ENCODE data around the gene ODF2.
"Not testable (repeated sequence)": the region's sequence is repeated elsewhere in the genome, so short reads cannot be mapped to it uniquely, and the experiment has no call there.

The ODF2 gene

DNA sequence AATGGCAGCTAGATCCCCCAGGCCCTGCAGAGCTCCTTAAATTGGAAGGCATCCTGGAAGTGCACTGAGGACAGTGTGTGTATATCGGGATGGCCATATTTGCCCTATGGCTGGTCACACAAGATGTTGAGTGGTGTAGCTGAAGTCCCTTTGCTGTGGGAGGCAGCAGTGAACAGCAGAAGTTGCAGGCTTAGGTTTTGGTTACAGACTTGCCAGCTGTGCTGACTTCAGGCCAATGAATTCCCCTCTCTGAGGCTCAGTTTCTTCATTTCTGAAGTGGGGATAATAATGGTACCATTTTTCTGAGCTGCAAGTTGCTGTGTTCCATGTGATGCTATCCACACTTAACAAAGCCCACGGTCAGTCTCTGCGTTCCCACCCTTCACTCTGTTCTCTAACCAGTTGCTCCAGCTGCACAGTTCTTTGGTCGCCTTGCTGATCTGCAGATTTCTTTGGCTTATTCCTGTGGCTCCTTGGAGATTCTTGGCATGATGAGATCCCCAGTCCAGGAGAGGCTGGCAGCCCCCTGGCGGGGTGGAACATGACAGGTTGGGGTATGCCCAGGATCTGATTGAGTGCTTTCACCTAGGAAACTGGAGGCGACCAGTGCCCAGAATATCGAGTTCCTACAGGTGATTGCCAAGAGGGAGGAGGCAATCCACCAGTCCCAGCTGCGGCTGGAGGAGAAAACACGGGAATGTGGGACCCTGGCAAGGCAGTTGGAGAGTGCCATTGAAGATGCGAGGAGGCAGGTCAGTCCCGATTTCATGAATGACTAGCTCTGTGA, 42.2 kb downstream of the ODF2 start:
- Histone ChIP-seq H3K9ac (ENCODE audit: low read depth in 1 of 2, low read length in 2 of 2) (no peak overlapping the region), H3K27me3 (ENCODE audit: control insufficient read depth in 2 of 2, insufficient read depth in 2 of 2, low read length in 2 of 2) (no peaks in the 10 kb centered on the region), H3K27ac (ENCODE audit: low read depth in 2 of 2, low read length in 2 of 2) (no peak overlapping the region), H3K36me3 (ENCODE audit: control insufficient read depth in 2 of 2, insufficient read depth in 2 of 2, low read length in 2 of 2) (peaks cover 13 to 54% of the 10 kb centered on the region in 2 donors), H3K4me1 (ENCODE audit: control insufficient read depth in 2 of 2, insufficient read depth in 2 of 2, low read length in 2 of 2) (peaks cover 4 to 5% of the 10 kb centered on the region in 2 donors), H3K4me3 (ENCODE audit: low read length in 2 of 2) (no peak overlapping the region), H3K9me3 (ENCODE audit: control insufficient read depth in 2 of 2, low read length in 2 of 2) (no peaks in the 10 kb centered on the region)

DNA sequence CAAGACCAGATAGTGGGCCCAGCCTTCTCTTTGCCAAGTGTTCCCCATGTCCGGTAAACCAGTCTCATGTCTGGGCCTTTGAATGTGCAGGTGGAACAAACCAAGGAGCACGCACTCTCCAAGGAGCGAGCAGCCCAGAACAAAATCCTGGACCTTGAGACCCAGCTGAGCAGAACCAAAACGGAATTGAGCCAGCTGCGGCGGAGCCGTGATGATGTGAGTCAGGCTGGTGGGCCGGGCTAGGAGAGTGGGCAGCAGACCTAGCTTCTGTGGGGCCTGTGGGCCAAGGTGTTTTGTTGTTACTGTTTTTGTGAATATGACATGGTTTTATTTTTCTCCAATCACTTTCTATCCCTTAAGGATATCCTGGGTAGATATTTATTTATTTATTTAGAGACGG, 43.1 kb downstream of the ODF2 start:
- Histone ChIP-seq H3K4me3 (ENCODE audit: low read length in 2 of 2) (no peak overlapping the region), H3K9me3 (ENCODE audit: control insufficient read depth in 2 of 2, low read length in 2 of 2) (no peaks in the 10 kb centered on the region), H3K9ac (ENCODE audit: low read depth in 1 of 2, low read length in 2 of 2) (no peak overlapping the region), H3K4me1 (ENCODE audit: control insufficient read depth in 2 of 2, insufficient read depth in 2 of 2, low read length in 2 of 2) (peaks cover 7 to 10% of the 10 kb centered on the region in 2 donors), H3K36me3 (ENCODE audit: control insufficient read depth in 2 of 2, insufficient read depth in 2 of 2, low read length in 2 of 2) (peaks cover 13 to 49% of the 10 kb centered on the region in 2 donors), H3K27me3 (ENCODE audit: control insufficient read depth in 2 of 2, insufficient read depth in 2 of 2, low read length in 2 of 2) (no peaks in the 10 kb centered on the region), H3K27ac (ENCODE audit: low read depth in 2 of 2, low read length in 2 of 2) (no peak overlapping the region)

DNA sequence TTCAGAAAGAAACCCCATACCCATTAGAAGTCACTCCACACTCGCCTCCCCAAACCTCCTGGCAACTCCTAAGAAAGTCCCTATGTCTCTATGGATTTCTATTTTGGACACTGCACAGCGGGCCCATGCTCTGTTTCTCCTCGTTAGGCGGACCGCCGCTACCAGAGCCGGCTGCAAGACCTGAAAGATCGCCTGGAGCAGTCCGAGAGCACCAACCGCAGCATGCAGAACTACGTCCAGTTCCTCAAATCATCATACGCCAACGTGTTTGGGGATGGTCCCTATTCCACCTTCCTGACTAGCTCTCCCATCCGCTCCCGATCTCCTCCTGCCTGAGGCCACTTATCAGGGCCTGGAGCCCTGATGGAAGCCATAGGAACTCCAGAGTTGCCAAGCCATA, 44.1 kb downstream of the ODF2 start:
- no peak overlapping the region for H3K9ac ChIP-seq (ENCODE audit: low read depth in 1 of 2, low read length in 2 of 2)
- peaks cover 9 to 47% of the 10 kb centered on the region in 2 donors for H3K36me3 ChIP-seq (ENCODE audit: control insufficient read depth in 2 of 2, insufficient read depth in 2 of 2, low read length in 2 of 2)

DNA sequence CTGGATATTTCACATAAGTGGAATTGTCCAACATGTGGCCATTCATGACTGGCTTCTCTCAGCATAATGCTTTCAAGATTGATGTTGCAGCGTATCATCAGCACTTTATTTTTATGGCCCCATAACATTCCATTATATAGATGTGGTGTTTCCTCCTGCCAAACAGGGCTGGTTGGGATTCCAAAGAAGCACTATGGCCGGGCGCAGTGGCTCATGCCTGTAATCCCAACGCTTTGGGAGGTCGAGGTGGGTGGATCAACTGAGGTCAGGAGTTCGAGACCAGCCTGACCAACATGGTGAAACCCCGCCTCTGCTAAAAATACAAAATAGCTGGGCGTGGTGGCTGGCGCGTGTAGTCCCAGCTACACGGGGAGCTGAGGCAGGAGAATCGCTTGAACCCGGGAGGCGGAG, 47.6 kb downstream of the ODF2 start:
- Histone ChIP-seq H3K9ac (ENCODE audit: low read depth in 1 of 2, low read length in 2 of 2) (peak overlapping the region in 1 of 2 donors; percentile 13), H3K36me3 (ENCODE audit: control insufficient read depth in 2 of 2, insufficient read depth in 2 of 2, low read length in 2 of 2) (peaks cover 5 to 25% of the 10 kb centered on the region in 2 donors), H3K4me1 (ENCODE audit: control insufficient read depth in 2 of 2, insufficient read depth in 2 of 2, low read length in 2 of 2) (peaks cover 12 to 19% of the 10 kb centered on the region in 2 donors), H3K4me3 (ENCODE audit: low read length in 2 of 2) (peak overlapping the region; percentile 86 to 97)
- not testable (repeated sequence) for H3K27me3 ChIP-seq (ENCODE audit: control insufficient read depth in 2 of 2, insufficient read depth in 2 of 2, low read length in 2 of 2); H3K9me3 ChIP-seq (ENCODE audit: control insufficient read depth in 2 of 2, low read length in 2 of 2); H3K27ac ChIP-seq (ENCODE audit: low read depth in 2 of 2, low read length in 2 of 2)

More for the DNA sequence above, 44.1 kb downstream of the ODF2 start:
- Histone ChIP-seq H3K27ac (ENCODE audit: low read depth in 2 of 2, low read length in 2 of 2) (no peak overlapping the region), H3K27me3 (ENCODE audit: control insufficient read depth in 2 of 2, insufficient read depth in 2 of 2, low read length in 2 of 2) (no peaks in the 10 kb centered on the region), H3K9me3 (ENCODE audit: control insufficient read depth in 2 of 2, low read length in 2 of 2) (no peaks in the 10 kb centered on the region), H3K4me1 (ENCODE audit: control insufficient read depth in 2 of 2, insufficient read depth in 2 of 2, low read length in 2 of 2) (peaks cover 4 to 8% of the 10 kb centered on the region in 2 donors), H3K4me3 (ENCODE audit: low read length in 2 of 2) (no peak overlapping the region)

DNA sequence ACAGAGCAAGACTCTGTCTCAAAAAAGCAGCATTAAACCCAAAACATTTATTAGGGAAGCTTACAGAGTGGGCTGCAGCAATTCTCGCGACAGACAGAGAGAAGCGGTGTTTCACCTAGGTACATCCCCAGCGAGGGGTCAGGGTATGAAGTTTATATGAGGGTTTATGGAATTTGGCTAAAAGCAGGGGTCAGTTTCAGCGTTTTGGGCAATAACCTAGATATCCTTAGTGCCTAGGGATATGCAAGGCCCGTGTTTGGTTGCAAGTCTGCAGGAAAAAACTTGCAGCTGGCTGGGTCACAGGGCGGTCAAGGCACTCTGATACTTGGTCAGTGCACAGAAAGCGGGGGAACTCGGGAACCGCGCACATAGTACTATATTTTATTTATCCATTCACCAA, 48.1 kb downstream of the ODF2 start:
- H3K9me3 ChIP-seq (ENCODE audit: control insufficient read depth in 2 of 2, low read length in 2 of 2), result no peaks in the 10 kb centered on the region
- peaks cover 12 to 19% of the 10 kb centered on the region in 2 donors for H3K4me1 ChIP-seq (ENCODE audit: control insufficient read depth in 2 of 2, insufficient read depth in 2 of 2, low read length in 2 of 2)
- peak overlapping the region in 1 of 2 donors; percentile 13 for H3K9ac ChIP-seq (ENCODE audit: low read depth in 1 of 2, low read length in 2 of 2)
- H3K36me3 ChIP-seq (ENCODE audit: control insufficient read depth in 2 of 2, insufficient read depth in 2 of 2, low read length in 2 of 2), result peaks cover 5 to 23% of the 10 kb centered on the region in 2 donors
- no peak overlapping the region for H3K27ac ChIP-seq (ENCODE audit: low read depth in 2 of 2, low read length in 2 of 2)
- no peaks in the 10 kb centered on the region for H3K27me3 ChIP-seq (ENCODE audit: control insufficient read depth in 2 of 2, insufficient read depth in 2 of 2, low read length in 2 of 2)
- peak overlapping the region; percentile 86 to 97 for H3K4me3 ChIP-seq (ENCODE audit: low read length in 2 of 2)

DNA sequence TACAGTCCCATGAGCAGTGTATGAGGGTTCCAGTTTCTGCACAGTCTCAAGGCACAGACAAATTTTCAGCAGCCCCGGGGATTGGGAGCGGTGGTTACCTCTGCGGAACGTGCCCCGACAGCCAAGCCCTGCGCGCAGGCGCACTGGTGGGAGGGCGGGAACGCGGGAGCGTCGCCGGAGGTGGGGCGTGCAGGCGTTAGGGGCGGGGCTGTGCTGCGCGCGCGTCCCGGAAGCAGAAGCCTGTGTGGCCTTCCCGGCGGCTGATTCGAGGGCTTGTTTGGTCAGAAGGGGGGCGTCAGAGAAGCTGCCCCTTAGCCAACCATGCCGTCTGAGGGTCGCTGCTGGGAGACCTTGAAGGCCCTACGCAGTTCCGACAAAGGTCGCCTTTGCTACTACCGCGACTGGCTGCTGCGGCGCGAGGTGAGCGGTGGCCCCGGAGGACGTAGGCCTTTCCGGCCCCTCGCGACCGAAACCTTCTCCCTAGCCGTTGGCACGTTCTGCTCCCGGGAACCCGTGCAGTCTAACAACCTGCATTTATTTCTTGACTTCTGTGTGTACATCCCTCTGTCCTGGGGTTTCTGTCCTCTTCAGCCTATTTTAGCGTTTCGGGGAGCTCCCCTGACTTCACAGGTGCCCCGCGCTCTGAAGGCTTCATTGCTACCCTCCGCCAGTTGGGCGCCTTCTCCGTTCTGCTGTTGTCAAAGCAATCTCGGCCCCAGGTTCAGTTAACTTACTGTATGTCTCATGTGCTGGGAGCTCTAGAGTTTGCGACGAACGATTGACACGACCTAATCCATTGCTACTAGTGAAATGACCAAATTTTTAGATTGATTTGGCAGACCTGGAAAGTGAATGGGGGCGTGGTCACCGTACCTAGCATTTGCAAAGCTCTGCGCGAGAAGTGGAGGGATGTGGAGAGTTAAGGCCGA, 48.9 kb downstream of the ODF2 start, which contains the start of gene GLE1:
Gene GLE1, plus strand, starts transcription at position 235 of the 929 bp plus-strand sequence. Its CDS starts 87 bp downstream, at position 322.
- H3K36me3 ChIP-seq (ENCODE audit: control insufficient read depth in 2 of 2, insufficient read depth in 2 of 2, low read length in 2 of 2), result peaks cover 12 to 23% of the 10 kb centered on the region in 2 donors
- H3K4me3 ChIP-seq (ENCODE audit: low read length in 2 of 2), result peak within 1 kb of the TSS; percentile 86 to 97
- no peaks in the 10 kb centered on the region for H3K9me3 ChIP-seq (ENCODE audit: control insufficient read depth in 2 of 2, low read length in 2 of 2)
- peak within 1 kb of the TSS; percentile 81 to 97 for H3K9ac ChIP-seq (ENCODE audit: low read depth in 1 of 2, low read length in 2 of 2)
- H3K27ac ChIP-seq (ENCODE audit: low read depth in 2 of 2, low read length in 2 of 2), result peak within 1 kb of the TSS; percentile 90
- H3K4me1 ChIP-seq (ENCODE audit: control insufficient read depth in 2 of 2, insufficient read depth in 2 of 2, low read length in 2 of 2), result peaks cover 12 to 19% of the 10 kb centered on the region in 2 donors
- H3K27me3 ChIP-seq (ENCODE audit: control insufficient read depth in 2 of 2, insufficient read depth in 2 of 2, low read length in 2 of 2), result no peaks in the 10 kb centered on the region

DNA sequence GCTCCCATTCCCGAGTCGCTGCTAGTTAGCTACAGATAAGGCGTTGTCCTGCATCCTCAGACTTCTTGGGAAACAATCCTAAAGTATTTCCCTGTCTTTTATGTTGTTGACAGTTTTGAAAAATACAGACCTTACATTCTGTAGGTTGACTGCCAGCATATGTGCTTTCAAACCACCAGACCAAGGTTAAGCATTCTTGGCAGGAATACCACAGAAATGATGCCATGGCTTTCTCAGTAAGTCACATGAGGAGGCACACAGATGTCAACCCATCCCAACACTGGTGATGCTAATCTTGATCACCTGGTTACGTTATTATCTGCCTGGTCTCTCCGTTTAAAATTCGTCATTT, 49.6 kb downstream of the ODF2 start:
- Histone ChIP-seq H3K9me3 (ENCODE audit: control insufficient read depth in 2 of 2, low read length in 2 of 2) (no peaks in the 10 kb centered on the region), H3K4me3 (ENCODE audit: low read length in 2 of 2) (peak overlapping the region; percentile 86 to 97), H3K36me3 (ENCODE audit: control insufficient read depth in 2 of 2, insufficient read depth in 2 of 2, low read length in 2 of 2) (peaks cover 12 to 21% of the 10 kb centered on the region in 2 donors), H3K27ac (ENCODE audit: low read depth in 2 of 2, low read length in 2 of 2) (peak overlapping the region in 1 of 2 donors; percentile 90), H3K27me3 (ENCODE audit: control insufficient read depth in 2 of 2, insufficient read depth in 2 of 2, low read length in 2 of 2) (no peaks in the 10 kb centered on the region), H3K9ac (ENCODE audit: low read depth in 1 of 2, low read length in 2 of 2) (peak overlapping the region; percentile 81 to 97), H3K4me1 (ENCODE audit: control insufficient read depth in 2 of 2, insufficient read depth in 2 of 2, low read length in 2 of 2) (peaks cover 12 to 19% of the 10 kb centered on the region in 2 donors)

DNA sequence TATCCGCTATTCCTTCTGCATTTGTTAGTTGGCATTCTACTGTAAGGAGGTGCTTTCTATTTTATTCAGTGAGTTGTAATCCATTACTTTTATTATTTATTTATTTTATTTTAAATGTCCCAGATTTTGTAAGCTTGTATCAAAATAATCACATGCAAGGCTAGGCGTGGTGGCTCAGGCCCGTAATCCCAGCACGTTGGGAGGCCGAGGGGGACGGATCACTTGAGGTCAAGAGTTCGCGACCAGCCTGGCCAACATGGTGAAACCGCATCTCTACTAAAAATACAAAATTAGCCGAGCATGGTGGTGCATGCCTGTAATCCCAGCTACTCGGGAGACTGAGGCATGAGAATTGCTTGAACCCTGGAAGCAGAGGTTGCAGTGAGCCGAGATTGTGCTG, 50.1 kb downstream of the ODF2 start:
- Histone ChIP-seq H3K36me3 (ENCODE audit: control insufficient read depth in 2 of 2, insufficient read depth in 2 of 2, low read length in 2 of 2) (peaks cover 12 to 18% of the 10 kb centered on the region in 2 donors), H3K4me1 (ENCODE audit: control insufficient read depth in 2 of 2, insufficient read depth in 2 of 2, low read length in 2 of 2) (peaks cover 12 to 19% of the 10 kb centered on the region in 2 donors)
- H3K4me3 ChIP-seq (ENCODE audit: low read length in 2 of 2); H3K27ac ChIP-seq (ENCODE audit: low read depth in 2 of 2, low read length in 2 of 2); H3K27me3 ChIP-seq (ENCODE audit: control insufficient read depth in 2 of 2, insufficient read depth in 2 of 2, low read length in 2 of 2); H3K9me3 ChIP-seq (ENCODE audit: control insufficient read depth in 2 of 2, low read length in 2 of 2); H3K9ac ChIP-seq (ENCODE audit: low read depth in 1 of 2, low read length in 2 of 2): not testable (repeated sequence)

DNA sequence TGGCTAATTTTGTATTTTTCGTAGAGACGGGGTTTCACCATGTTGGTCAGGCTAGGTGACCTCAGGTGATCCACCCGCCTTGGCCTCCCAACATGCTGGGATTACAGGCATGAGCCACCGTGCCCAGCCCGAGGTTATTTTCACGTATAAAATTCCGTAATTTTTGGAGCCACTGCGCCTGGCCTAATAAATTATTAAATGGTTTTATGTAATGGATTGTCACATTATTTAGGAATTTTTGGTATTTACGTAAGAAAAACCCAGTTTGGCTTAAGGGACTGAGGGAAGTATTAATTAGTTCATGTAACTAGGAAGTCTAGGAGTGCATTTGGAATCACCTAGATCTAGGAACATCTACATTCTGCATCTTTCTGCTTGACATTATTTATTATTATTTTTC, 57.0 kb downstream of the ODF2 start:
- Histone ChIP-seq H3K9me3 (ENCODE audit: control insufficient read depth in 2 of 2, low read length in 2 of 2) (no peaks in the 10 kb centered on the region), H3K9ac (ENCODE audit: low read depth in 1 of 2, low read length in 2 of 2) (no peak overlapping the region), H3K27me3 (ENCODE audit: control insufficient read depth in 2 of 2, insufficient read depth in 2 of 2, low read length in 2 of 2) (no peaks in the 10 kb centered on the region), H3K4me3 (ENCODE audit: low read length in 2 of 2) (no peak overlapping the region), H3K27ac (ENCODE audit: low read depth in 2 of 2, low read length in 2 of 2) (no peak overlapping the region), H3K36me3 (ENCODE audit: control insufficient read depth in 2 of 2, insufficient read depth in 2 of 2, low read length in 2 of 2) (peaks cover 16 to 44% of the 10 kb centered on the region in 2 donors), H3K4me1 (ENCODE audit: control insufficient read depth in 2 of 2, insufficient read depth in 2 of 2, low read length in 2 of 2) (no peaks in the 10 kb centered on the region)

DNA sequence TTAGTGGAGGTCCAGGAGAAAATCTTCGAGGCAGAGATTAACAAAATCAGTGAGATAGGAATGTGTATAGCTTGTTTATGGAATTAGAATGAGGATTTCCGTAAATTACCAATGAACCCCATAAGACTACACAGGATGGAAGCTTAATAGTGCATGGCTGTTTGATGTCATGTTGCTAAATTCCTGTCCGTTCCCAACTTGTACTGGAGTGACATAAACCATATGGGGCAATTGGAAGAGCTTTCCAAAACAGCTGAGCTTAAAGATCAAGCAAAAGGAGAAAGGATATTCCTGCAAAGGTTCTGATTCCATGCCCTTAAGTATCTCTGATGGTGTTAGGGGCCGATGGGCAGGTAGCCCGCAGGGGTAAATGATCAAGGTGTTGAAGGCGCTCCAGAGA, 66.2 kb downstream of the ODF2 start:
- Histone ChIP-seq H3K9me3 (ENCODE audit: control insufficient read depth in 2 of 2, low read length in 2 of 2) (no peaks in the 10 kb centered on the region), H3K27me3 (ENCODE audit: control insufficient read depth in 2 of 2, insufficient read depth in 2 of 2, low read length in 2 of 2) (no peaks in the 10 kb centered on the region), H3K36me3 (ENCODE audit: control insufficient read depth in 2 of 2, insufficient read depth in 2 of 2, low read length in 2 of 2) (peaks cover 29 to 56% of the 10 kb centered on the region in 2 donors), H3K27ac (ENCODE audit: low read depth in 2 of 2, low read length in 2 of 2) (no peak overlapping the region), H3K9ac (ENCODE audit: low read depth in 1 of 2, low read length in 2 of 2) (no peak overlapping the region), H3K4me1 (ENCODE audit: control insufficient read depth in 2 of 2, insufficient read depth in 2 of 2, low read length in 2 of 2) (no peaks in the 10 kb centered on the region), H3K4me3 (ENCODE audit: low read length in 2 of 2) (no peak overlapping the region)
